Mesenteric fat pad (tissue), 1 donor: Measurements from ENCODE around the gene TNNI2. TPM values are rescaled to one million over a fixed set of nuclear protein-coding genes. Genes with fewer than 3 reads are reported as not detected.
"Not testable (repeated sequence)": the region's sequence is repeated elsewhere in the genome, so short reads cannot be mapped to it uniquely, and the experiment has no call there.

ENCODE experiments used
- DNase-seq: peaks from one replicate; pipeline ENCODE4 v3.0.0-alpha.2; 2020; ENCODE audit warnings: low spot score
- total RNA-seq: library from RNA; stranded (reverse); fragmentation: NEBNext Ultra II Directional; extraction: Animal tissue kit (Norgen Biotek cat#: 25700); gene quantifications from one replicate; pipeline ENCODE4 v1.2.1, GENCODE V29; 2021
- donor health status: DM: yes; HTN: yes; CAD: no.

Gene TNNI2
- total RNA-seq, 1 donor from 2014 or later = 0.64 TPM

DNA sequence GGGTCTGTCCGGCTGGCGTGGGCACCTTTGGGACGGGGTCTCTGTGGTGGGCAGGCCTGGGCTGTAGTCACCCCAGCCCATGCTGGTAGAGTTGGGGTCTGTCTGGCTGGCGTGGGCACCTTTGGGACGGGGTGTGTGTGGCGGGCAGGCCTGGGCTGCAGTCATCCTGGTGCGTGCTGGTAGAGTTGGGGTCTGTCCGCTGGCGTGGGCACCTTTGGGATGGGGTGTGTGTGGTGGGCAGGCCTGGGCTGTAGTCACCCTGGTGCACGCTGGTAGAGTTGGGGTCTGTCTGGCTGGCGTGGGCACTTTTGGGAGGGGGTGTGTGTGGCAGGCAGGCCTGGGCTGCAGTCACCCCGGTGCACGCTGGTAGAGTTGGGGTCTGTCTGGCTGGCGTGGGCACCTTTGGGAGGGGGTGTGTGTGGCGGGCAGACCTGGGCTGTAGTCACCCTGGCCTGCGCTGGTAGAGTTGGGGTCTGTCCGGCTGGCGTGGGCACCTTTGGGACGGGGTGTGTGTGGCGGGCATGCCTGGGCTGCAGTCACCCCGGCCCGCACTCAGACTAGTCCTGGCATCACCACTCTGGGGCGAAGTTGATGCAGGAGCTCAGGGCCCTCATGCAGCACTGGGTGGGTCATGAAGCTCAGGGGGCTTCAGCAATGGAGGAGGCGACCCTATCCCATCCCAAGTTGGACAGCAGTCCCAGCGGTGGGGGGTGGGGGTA lies 33.6 kb downstream of the TNNI2 start:
- DNase-seq = no peak

GRCh38 chr11:1873048-1873812 lies 34.4 kb downstream of the TNNI2 start:
- no peak for DNase-seq

- not testable (repeated sequence) for DNase-seq
Observed at GRCh38 chr11:1873813-1874150, 35.0 kb downstream of the TNNI2 start.

- DNase-seq = not testable (repeated sequence)
Observed at GRCh38 chr11:1874441-1875092, 35.8 kb downstream of the TNNI2 start.

DNA sequence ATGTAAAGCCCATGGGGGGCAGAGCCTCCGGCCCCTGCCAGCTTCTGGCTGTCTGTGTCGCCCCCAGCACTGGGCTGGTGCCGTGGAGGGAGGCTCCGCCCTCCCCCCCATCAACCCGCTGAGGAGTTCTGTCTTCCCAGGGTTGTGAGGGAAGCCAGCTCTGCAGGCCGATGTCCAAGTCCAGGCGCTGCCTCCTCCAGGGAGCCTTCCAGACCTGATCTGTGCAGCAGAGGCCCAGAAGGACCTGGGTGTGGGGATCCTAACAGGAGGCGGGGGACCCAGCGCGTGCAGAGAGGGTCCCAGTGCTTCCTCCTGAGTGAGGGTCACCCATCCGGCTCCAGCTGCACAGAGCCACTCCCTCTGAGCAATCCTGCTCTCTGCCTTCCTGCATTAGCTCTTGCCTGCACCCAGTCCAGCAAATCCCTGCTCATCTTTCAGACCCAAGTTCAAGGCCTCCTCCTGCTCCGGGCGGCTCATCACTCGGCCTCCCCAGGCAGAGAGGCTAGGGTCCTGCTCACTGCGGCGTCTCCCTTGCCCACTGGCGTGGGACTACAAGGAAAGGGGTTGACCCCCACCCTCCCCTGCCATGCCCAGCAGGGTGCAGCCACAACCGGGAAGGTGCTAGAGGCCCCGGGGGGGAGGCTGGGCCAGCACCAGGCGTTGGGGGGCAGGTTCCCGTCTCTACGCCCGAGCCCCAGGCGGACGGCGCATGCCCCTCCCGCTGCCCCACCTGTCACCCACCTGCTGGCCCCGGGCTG lies 36.5 kb downstream of the TNNI2 start:
- DNase-seq = no peak

DNA sequence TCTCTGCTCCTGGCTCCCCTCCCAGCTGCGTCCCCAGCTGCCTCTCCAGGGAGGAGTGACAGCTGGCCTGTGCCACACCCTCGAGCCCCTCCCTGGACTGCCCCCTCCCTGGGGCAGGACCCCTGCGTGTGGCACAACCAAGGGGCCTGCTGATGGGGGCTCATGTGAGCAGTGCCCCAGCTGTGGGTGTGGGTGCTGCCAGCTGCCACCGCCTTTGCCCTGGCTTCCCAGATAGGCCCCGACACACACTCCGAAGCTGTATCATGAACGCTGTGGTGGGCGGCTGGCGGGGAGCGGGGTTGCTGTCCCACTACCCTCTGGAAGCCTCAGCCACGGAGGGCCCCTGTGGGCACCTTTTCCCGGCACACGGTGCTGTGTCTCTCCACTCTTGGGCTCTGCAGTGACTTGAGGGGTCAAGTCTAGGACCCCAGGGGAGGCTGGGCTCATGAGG lies 37.1 kb downstream of the TNNI2 start:
- DNase-seq = not testable (repeated sequence)

GRCh38 chr11:1876361-1877063 lies 37.7 kb downstream of the TNNI2 start:
- no peak for DNase-seq

- DNase-seq = no peak
Observed at GRCh38 chr11:1877211-1878136, 38.7 kb downstream of the TNNI2 start.

GRCh38 chr11:1878137-1879031 lies 39.6 kb downstream of the TNNI2 start:
- DNase-seq = no peak

DNA sequence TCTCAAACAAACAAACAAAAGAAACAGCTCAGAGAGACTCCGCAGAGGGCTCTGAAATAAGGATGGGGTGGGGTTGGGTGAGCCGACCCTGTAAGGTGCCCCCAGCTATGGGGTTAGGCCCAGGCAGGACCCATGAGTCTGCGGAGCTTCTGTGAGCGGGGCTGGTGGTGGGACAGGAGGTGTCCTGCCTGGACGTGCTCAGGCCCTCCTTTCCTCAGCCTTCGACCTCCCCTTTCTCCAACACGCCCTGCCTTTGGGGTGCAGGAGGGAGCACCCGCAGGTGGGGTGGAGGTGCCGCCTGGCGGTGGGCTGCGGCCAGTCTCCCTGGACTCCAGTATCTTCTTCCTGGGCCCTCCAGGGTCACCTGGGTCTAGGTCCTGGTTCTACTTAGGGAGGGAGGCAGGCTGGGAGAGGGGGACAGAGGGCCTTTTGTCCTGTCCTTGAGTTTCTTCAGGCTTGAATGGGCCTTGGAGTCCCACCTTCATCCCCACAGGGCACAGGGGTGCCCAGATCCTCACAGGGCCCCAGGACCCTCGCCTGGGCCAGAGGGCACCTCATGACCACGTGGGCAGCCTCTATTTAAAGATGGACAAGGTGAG lies 40.7 kb downstream of the TNNI2 start:
- no peak for DNase-seq

- peak; percentile 91 for DNase-seq
Observed at GRCh38 chr11:1879941-1880720, 41.4 kb downstream of the TNNI2 start.

DNA sequence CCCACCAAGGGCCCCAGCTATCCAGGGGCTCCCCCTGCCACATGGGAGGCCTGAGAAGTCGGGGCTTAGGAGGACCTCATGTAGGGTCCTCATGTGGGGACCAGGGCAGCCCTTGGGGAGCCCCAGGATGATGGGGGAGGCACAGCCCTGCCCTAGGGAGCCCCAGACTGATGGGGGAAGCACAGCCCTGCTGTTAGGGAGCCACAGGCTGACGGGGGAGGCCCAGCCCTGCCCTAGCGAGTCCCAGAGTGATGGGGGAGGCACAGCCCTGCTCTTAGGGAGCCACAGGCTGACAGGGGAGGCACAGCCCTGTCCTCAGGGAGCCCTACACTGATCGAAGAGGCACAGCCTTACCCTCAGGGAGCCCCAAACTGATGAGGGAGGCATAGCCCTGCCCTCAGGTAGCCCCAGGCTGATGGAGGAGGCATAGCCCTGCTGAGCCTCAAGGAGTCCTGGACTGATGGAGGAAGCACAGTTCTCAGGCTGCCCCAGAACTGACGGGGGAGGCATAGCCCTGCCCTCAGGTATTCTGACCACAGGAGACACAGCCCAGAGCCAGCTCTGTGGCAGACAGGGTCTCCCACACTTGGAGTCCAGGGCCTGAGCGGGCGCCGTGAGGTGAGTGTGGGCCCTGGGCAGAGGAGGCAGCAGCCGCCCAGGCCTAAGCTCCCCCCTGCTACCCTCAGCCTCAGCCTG lies 42.1 kb downstream of the TNNI2 start:
- DNase-seq = no peak

DNA sequence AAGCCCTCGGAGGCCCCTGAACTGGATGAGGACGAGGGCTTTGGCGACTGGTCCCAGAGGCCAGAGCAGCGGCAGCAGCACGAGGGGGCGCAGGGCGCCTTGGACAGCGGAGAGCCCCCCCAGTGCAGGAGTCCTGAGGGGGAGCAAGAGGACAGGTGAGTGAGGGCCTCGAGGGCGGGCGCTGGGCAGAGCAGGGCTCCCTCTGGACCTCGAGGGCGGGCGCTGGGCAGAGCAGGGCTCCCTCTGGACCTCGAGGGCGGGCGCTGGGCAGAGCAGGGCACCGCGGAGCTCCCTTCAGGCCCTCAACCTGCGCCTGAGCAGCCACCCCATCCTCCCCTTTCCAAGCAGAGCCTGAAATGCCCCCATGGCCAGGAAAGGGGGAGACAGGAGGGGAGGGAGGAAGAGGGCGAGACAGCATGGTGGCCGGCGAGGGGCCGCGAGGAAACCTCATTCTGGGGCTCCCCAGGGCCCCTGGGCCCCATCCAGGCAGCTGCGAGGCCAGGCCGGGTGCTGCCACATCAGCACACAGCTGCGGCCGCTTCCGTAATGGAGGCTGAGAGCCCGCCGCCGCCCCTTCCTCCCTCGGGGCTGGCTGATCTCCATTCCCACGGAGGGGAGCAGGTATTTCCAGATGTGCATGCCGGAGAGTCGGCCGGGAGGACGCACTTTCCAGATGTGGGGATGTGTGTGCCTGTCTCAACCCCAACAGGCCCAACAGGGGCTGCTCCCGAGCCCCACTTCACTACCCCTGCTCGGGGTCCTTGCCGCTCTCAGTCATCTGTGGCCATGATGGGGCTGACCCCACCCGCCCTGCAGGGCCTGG lies 42.9 kb downstream of the TNNI2 start:
- peak; percentile 87 for DNase-seq

GRCh38 chr11:1882265-1883238 lies 43.8 kb downstream of the TNNI2 start:
- peak; percentile 95 for DNase-seq
